Measurements from ENCODE around the gene AP3D1. TPM values are rescaled to one million over a fixed set of nuclear protein-coding genes. Genes with fewer than 3 reads are reported as not detected.
"Not testable (repeated sequence)": the region's sequence is repeated elsewhere in the genome, so short reads cannot be mapped to it uniquely, and the experiment has no call there.

AP3D1 gene
- total and polyA plus RNA-seq, 8 donors = 68.8 to 128 (median 81.9) TPM

DNA sequence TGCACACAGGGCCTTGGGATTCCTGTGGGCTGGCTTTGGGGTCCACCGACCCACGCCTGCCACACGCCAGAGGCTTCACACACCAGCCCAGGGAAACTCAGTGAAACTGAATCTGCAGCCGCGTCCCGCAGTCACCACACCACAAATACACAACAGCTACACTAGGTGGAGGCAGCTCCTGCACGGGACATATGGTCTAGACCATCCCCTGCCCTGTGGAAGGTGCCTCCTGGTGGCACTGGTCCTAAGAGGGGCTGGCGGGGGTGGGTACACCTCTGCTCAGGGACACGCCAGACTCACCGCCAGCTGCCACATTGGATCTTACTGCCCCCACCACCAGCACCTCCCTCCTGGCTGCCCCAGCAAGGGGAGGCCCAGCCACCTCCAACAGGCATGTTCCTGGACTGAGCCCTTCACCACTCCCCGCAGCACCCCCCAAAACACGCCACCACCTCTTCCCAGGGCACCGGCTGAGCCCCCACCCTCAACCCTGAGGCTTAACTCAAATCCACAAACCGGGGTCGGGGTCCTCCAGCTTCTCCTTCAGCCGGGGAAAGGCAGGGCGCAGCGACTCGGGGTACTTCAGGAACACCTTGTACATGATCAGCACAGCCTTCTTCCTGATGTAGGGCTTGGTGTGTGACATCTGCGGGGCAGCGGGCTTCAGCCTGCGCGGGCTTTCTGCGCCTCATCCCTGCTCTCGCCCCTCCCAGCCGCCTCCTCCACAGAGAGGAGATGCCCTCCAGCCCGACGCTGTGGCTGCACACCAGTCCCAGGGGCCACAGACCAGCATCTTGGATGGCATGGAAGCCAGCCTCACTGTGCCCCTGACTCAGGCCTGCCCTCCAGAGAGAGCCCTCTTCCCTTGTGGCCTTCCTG lies 21.2 kb downstream of the AP3D1 start:
- intact Hi-C loops (cut with DNase I) = no loop called here
- H3K4me1 ChIP-seq = no peaks in the 10 kb centered on the region
- H3K36me3 ChIP-seq = peaks cover 0 to 92% of the 10 kb centered on the region in 2 donors
- no peaks in the 10 kb centered on the region for H3K27me3 ChIP-seq
- TF ChIP-seq, protein P1, sequence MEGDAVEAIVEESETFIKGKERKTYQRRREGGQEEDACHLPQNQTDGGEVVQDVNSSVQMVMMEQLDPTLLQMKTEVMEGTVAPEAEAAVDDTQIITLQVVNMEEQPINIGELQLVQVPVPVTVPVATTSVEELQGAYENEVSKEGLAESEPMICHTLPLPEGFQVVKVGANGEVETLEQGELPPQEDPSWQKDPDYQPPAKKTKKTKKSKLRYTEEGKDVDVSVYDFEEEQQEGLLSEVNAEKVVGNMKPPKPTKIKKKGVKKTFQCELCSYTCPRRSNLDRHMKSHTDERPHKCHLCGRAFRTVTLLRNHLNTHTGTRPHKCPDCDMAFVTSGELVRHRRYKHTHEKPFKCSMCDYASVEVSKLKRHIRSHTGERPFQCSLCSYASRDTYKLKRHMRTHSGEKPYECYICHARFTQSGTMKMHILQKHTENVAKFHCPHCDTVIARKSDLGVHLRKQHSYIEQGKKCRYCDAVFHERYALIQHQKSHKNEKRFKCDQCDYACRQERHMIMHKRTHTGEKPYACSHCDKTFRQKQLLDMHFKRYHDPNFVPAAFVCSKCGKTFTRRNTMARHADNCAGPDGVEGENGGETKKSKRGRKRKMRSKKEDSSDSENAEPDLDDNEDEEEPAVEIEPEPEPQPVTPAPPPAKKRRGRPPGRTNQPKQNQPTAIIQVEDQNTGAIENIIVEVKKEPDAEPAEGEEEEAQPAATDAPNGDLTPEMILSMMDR (IDR thresholded peaks at IDR 0.05) = no peak
- DNase-seq (no peak), ATAC-seq (no peak)
- H3K27ac ChIP-seq = no peak overlapping the region
- no peaks in the 10 kb centered on the region for H3K9me3 ChIP-seq
- H3K4me3 ChIP-seq = no peak overlapping the region

DNA sequence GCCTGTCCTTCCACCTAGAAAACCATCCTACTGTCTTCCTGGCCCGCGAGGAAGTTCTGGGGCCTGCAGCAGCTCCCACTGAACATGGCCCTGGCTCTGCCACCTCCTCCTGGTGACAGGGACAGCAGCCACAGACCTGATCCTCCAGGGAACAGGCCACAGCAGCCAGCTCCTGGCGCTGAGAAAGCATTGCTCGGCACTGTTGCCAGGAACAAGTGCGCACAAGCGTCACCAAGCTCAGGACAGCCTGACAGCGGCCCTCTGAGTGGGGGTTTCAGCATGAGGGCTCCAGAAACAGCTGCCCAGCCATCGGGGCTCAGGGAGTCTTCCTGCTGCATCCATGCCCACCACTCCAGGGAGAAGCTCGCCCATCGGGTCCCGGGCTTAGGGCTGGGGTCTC lies 21.9 kb downstream of the AP3D1 start:
- intact Hi-C loops (cut with DNase I) = no loop called here
- DNase-seq (no peak), ATAC-seq (no peak)
- no peaks in the 10 kb centered on the region for H3K9me3 ChIP-seq
- TF ChIP-seq, protein P1 (IDR thresholded peaks at IDR 0.05) = no peak
- H3K4me1 ChIP-seq = no peaks in the 10 kb centered on the region
- H3K4me3 ChIP-seq = no peak overlapping the region
- H3K36me3 ChIP-seq = peaks cover 0 to 92% of the 10 kb centered on the region in 2 donors
- H3K27me3 ChIP-seq = no peaks in the 10 kb centered on the region
- H3K27ac ChIP-seq = no peak overlapping the region

DNA sequence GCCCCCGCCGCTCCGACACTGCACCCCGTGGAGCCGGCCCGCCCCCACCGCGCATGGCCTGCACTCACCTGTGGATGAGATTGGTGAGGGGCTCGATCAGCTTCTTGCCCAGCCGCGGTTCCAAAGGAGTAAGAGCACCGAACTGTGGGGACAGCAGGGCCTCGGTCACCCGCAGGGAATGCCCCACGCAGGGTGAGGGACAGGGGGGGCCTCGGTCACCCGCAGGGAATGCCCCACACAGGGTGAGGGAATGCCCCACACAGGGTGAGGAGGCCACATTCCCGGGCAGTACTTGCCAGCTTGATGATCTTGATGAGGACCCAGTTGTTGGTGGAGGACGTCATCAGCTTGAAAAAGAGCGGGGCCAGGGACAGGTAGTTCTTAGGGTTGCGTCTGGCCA lies 22.3 kb downstream of the AP3D1 start:
- Histone ChIP-seq H3K4me3 (no peak overlapping the region), H3K9me3 (no peaks in the 10 kb centered on the region), H3K27me3 (no peaks in the 10 kb centered on the region), H3K36me3 (peaks cover 0 to 92% of the 10 kb centered on the region in 2 donors), H3K27ac (no peak overlapping the region), H3K4me1 (no peaks in the 10 kb centered on the region)
- intact Hi-C loops (cut with DNase I) = no loop called here
- ATAC-seq (no peak), DNase-seq (no peak)
- TF ChIP-seq, protein P1 (IDR thresholded peaks at IDR 0.05) = no peak

DNA sequence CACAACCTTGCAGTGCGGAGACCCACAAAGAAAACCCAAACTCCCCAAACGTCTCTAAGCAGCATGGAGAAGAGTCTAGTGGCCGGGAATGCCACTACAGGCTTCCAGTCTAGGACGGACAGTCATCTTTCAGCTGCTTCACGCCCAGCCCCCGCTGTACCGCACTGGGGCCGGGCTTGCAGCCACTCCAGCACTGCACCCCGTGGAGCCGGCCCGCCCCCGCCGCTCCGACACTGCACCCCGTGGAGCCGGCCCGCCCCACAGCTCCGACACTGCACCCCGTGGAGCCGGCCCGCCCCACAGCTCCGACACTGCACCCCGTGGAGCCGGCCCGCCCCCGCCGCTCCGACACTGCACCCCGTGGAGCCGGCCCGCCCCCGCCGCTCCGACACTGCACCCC lies 23.1 kb downstream of the AP3D1 start:
- DNase-seq, H3K27ac ChIP-seq, H3K4me3 ChIP-seq: not testable (repeated sequence)

DNA sequence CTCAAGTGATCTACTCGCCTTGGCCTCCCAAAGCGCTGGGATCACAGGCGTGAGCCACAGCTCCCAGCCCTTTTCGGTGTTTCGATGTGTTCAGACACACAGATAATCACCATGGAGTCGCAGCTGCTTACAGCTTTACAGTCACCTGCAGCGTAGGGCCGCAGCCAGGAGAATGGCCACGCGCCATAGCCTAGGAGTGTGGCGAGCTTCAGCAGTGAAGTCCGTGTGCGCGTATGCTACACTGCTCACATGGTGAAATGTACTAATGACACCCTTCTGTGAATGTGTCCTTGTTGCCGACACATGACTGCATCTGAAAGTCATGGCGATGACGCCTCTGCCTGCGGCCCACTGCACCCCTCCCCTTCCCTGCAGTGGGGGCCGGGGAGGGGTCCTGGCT lies 23.6 kb downstream of the AP3D1 start:
- Histone ChIP-seq H3K4me3 (no peak overlapping the region), H3K27me3 (no peaks in the 10 kb centered on the region), H3K27ac (no peak overlapping the region), H3K4me1 (no peaks in the 10 kb centered on the region), H3K36me3 (peaks cover 0 to 92% of the 10 kb centered on the region in 2 donors), H3K9me3 (no peaks in the 10 kb centered on the region)
- TF ChIP-seq, protein P1 (IDR thresholded peaks at IDR 0.05) = no peak
- DNase-seq (no peak), ATAC-seq (no peak)
- intact Hi-C loops (cut with DNase I) = no loop called here

More for the DNA sequence above, 23.1 kb downstream of the AP3D1 start:
- ATAC-seq; intact Hi-C loops (cut with DNase I); H3K9me3 ChIP-seq; H3K4me1 ChIP-seq; H3K27me3 ChIP-seq: not testable (repeated sequence)
- H3K36me3 ChIP-seq = peaks cover 0 to 92% of the 10 kb centered on the region in 2 donors

All from left lung (tissue), 10 donors.